Testis (tissue), 2 donors: Measurements from ENCODE around the gene HSF2BP.

Source experiments
- CTCF ChIP-seq, 3 experiments: fragments of 450-650 bp in 2 of 3; fragments of 200-600 bp in 1 of 3; sonication (generic) in 1 of 3; IDR thresholded peaks; one replicate each; pipeline ENCODE4 v1.5.1; 2016 to 2019; ENCODE audit warnings: antibody characterized with exemption in 3 of 3, mild to moderate bottlenecking in 2 of 3, moderate library complexity in 1 of 3
- POLR2A ChIP-seq: fragments of 450-650 bp; IDR thresholded peaks from one replicate; pipeline ENCODE4 v1.6.1; 2017; ENCODE audit warnings: antibody characterized with exemption, mild to moderate bottlenecking, moderate library complexity

- no peak for TF ChIP-seq POLR2A
- no peak for TF ChIP-seq CTCF (IDR thresholded peaks at IDR 0.05)
These were observed 33.7 kb upstream of the HSF2BP start for GRCh38 chr21:43692949-43693348.
